Endothelial cell (in vitro differentiated cells): ENCODE data around the gene MFAP3. TPM values are rescaled to one million over a fixed set of nuclear protein-coding genes. Genes with fewer than 3 reads are reported as not detected.

Experiments used
- DNase-seq: peaks from one replicate; pipeline ENCODE4 v3.0.0; 2021; ENCODE audit warnings: low spot score
- H3K27ac Mint-ChIP-seq: one replicate; pipeline ENCODE4 v1.8.0; 2021; ENCODE audit warnings: mixed read lengths, inconsistent platforms; ENCODE audit not compliant: unreplicated experiment
- H3K27me3 Mint-ChIP-seq: one replicate; pipeline ENCODE4 v1.8.0; 2021; ENCODE audit warnings: mild to moderate bottlenecking, moderate library complexity, mixed read lengths, inconsistent platforms; ENCODE audit not compliant: unreplicated experiment
- H3K36me3 Mint-ChIP-seq: one replicate; pipeline ENCODE4 v1.8.0; 2021; ENCODE audit warnings: mild to moderate bottlenecking, low read depth, mixed read lengths, inconsistent platforms; ENCODE audit not compliant: unreplicated experiment
- H3K4me1 Mint-ChIP-seq: one replicate; pipeline ENCODE4 v1.8.0; 2021; ENCODE audit warnings: mild to moderate bottlenecking, mixed read lengths, inconsistent platforms; ENCODE audit not compliant: unreplicated experiment
- H3K4me3 Mint-ChIP-seq: one replicate; pipeline ENCODE4 v1.8.0; 2021; ENCODE audit warnings: mild to moderate bottlenecking, mixed read lengths, inconsistent platforms; ENCODE audit not compliant: unreplicated experiment
- H3K9me3 Mint-ChIP-seq: one replicate; pipeline ENCODE4 v1.8.0; 2021; ENCODE audit warnings: mixed read lengths, inconsistent platforms; ENCODE audit not compliant: unreplicated experiment
- CTCF ChIP-seq: fragments of 200-600 bp; sonication (generic); IDR thresholded peaks from one replicate; pipeline ENCODE4 v1.5.0; 2021; ENCODE audit warnings: antibody characterized with exemption; ENCODE audit not compliant: unreplicated experiment
- long read RNA-seq: library from polyadenylated mRNA; unstranded; transcript quantifications from one replicate; pipeline ENCODE4 v2.0.0, GENCODE V29; 2020; ENCODE audit not compliant: unreplicated experiment
- total RNA-seq: library from RNA; stranded (reverse); fragmentation: NEBNext Ultra II Directional; extraction: Animal tissue kit (Norgen Biotek cat#: 25700); gene quantifications from one replicate; pipeline ENCODE4 v1.2.1, GENCODE V29; 2021; ENCODE audit not compliant: unreplicated experiment

The MFAP3 gene
- 42.7 TPM for total RNA-seq
- long read RNA-seq, partial matches to known transcripts, result 0 of 3 reads
- long read RNA-seq, other reads (novel, unspliced or antisense), result 2 of 3 reads

GRCh38 chr5:154038707-154039457 is at the start of gene MFAP3, which contains the start of gene FAM114A2:
Gene MFAP3 (plus strand): TSS chr5:154038967. CDS start chr5:154049723, 10,756 bp downstream.
Gene FAM114A2 (minus strand): TSS chr5:154038910. CDS start chr5:154034953, 3,957 bp downstream.
- no peak for TF ChIP-seq CTCF
- Mint-ChIP-seq H3K4me1 (peaks cover 23% of the 10 kb centered on the region), H3K4me3 (peak within 1 kb of the TSS; percentile 97), H3K27ac (peak within 1 kb of the TSS; percentile 95), H3K27me3 (no peaks in the 10 kb centered on the region), H3K9me3 (no peaks in the 10 kb centered on the region), H3K36me3 (no peaks in the 10 kb centered on the region)
- peak; percentile 83 for DNase-seq

GRCh38 chr5:153991168-153991567 is 47.6 kb upstream of the MFAP3 start:
- H3K9me3 Mint-ChIP-seq, result no peaks in the 10 kb centered on the region

GRCh38 chr5:153998010-153998409 is 40.8 kb upstream of the MFAP3 start:
- Mint-ChIP-seq H3K4me1 (peaks cover 35% of the 10 kb centered on the region), H3K36me3 (peaks cover 16% of the 10 kb centered on the region), H3K27ac (no peak overlapping the region), H3K4me3 (no peak overlapping the region), H3K27me3 (peaks cover 3% of the 10 kb centered on the region), H3K9me3 (no peaks in the 10 kb centered on the region)
- DNase-seq, result no peak
- TF ChIP-seq CTCF, result no peak

More at GRCh38 chr5:153991168-153991567, 47.6 kb upstream of the MFAP3 start:
- no peak overlapping the region for H3K27ac Mint-ChIP-seq
- H3K4me3 Mint-ChIP-seq, result no peak overlapping the region
- peaks cover 18% of the 10 kb centered on the region for H3K4me1 Mint-ChIP-seq
- peaks cover 4% of the 10 kb centered on the region for H3K36me3 Mint-ChIP-seq
- no peak for TF ChIP-seq CTCF
- peaks cover 5% of the 10 kb centered on the region for H3K27me3 Mint-ChIP-seq
- no peak for DNase-seq

GRCh38 chr5:153998768-153999167 is 40.0 kb upstream of the MFAP3 start:
- Mint-ChIP-seq H3K36me3 (peaks cover 16% of the 10 kb centered on the region), H3K9me3 (no peaks in the 10 kb centered on the region), H3K27me3 (peaks cover 3% of the 10 kb centered on the region), H3K4me1 (peaks cover 39% of the 10 kb centered on the region), H3K27ac (no peak overlapping the region), H3K4me3 (no peak overlapping the region)
- TF ChIP-seq CTCF, result no peak
- DNase-seq, result no peak

GRCh38 chr5:153999995-154000394 is 38.8 kb upstream of the MFAP3 start:
- no peak for TF ChIP-seq CTCF
- H3K4me1 Mint-ChIP-seq, result peaks cover 37% of the 10 kb centered on the region
- peaks cover 3% of the 10 kb centered on the region for H3K27me3 Mint-ChIP-seq
- H3K4me3 Mint-ChIP-seq, result no peak overlapping the region
- H3K36me3 Mint-ChIP-seq, result peaks cover 16% of the 10 kb centered on the region
- no peak overlapping the region for H3K27ac Mint-ChIP-seq
- DNase-seq, result no peak
- H3K9me3 Mint-ChIP-seq, result no peaks in the 10 kb centered on the region
